IMR-90 (cell line): Measurements from ENCODE around the gene MXRA8. TPM values are rescaled to one million over a fixed set of nuclear protein-coding genes. Genes with fewer than 3 reads are reported as not detected.

Experiments used
- ATAC-seq: fragments of 200-7000 bp; cut with Tn5 transposase; 2 replicates; pipeline ENCODE4 v1.9.1; 2020; ENCODE audit warnings: low read depth, mild to moderate bottlenecking, moderate library complexity
- BruUV-seq: library from RNA; stranded (reverse); fragments of 400-500 nt; replicated peaks from 2 replicates; lab custom pipeline; 2021; lab: Mats Ljungman, UMichigan
- CTCF ChIA-PET: fragments of 300-600 bp; formaldehyde crosslinking; extraction: SDS; loops from one replicate; lab custom pipeline; 2021; ENCODE audit warnings: antibody characterized with exemption; lab: Yijun Ruan, JAX
- POLR2A ChIA-PET: fragments of 300-600 bp; sonication (Branson Sonifier 250); formaldehyde crosslinking; loops from one replicate; lab custom pipeline; 2022; ENCODE audit warnings: antibody characterized with exemption; ENCODE audit not compliant: unreplicated experiment; lab: Charles Lee
- DNase-seq: peaks from one replicate; pipeline ENCODE4 v3.0.0; 2013
- H2AFZ ChIP-seq: replicated peaks from 2 replicates; pipeline ENCODE3; 2013; ENCODE audit warnings: low read length, mild to moderate bottlenecking; ENCODE audit not compliant: poor library complexity
- H2AK5ac ChIP-seq: 2 replicates; pipeline ENCODE4 v1.6.1; 2013; ENCODE audit warnings: low read depth, low read length, inconsistent platforms
- H2AK9ac ChIP-seq: replicated peaks from 2 replicates; pipeline ENCODE3; 2013; ENCODE audit warnings: mild to moderate bottlenecking, low read depth, low read length, moderate library complexity; ENCODE audit not compliant: poor library complexity
- H2BK120ac ChIP-seq: 2 replicates; pipeline ENCODE4 v1.6.1; 2013; ENCODE audit warnings: low read depth, low read length, inconsistent platforms
- H2BK15ac ChIP-seq: 3 replicates; pipeline ENCODE4 v1.6.1; 2013; ENCODE audit warnings: low read depth, low read length, inconsistent platforms
- H2BK20ac ChIP-seq: 2 replicates; pipeline ENCODE4 v1.6.1; 2013; ENCODE audit warnings: low read depth, mild to moderate bottlenecking, inconsistent platforms, low read length, moderate library complexity
- H2BK5ac ChIP-seq: 2 replicates; pipeline ENCODE4 v1.6.1; 2013; ENCODE audit warnings: mild to moderate bottlenecking, low read depth, low read length, inconsistent platforms; ENCODE audit not compliant: poor library complexity, severe bottlenecking
- H3K14ac ChIP-seq: replicated peaks from 2 replicates; pipeline ENCODE4 v1.6.1; 2013; ENCODE audit warnings: low read depth, low read length, inconsistent platforms
- H3K18ac ChIP-seq: 2 replicates; pipeline ENCODE4 v1.6.1; 2013; ENCODE audit warnings: low read depth, low read length, control low read depth
- H3K23ac ChIP-seq: 2 replicates; pipeline ENCODE4 v1.6.1; 2013; ENCODE audit warnings: low read depth, low read length, inconsistent platforms
- H3K27ac ChIP-seq: 2 replicates; pipeline ENCODE4 v1.5.1; 2013; ENCODE audit warnings: mild to moderate bottlenecking, control low read depth, low read length; ENCODE audit not compliant: insufficient read depth
- H3K27me3 ChIP-seq: 2 replicates; pipeline ENCODE4 v1.6.1; 2013; ENCODE audit warnings: low read length; ENCODE audit not compliant: control insufficient read depth, insufficient read depth
- H3K36me3 ChIP-seq: 2 replicates; pipeline ENCODE4 v1.6.1; 2013; ENCODE audit warnings: low read length, mixed read lengths; ENCODE audit not compliant: control insufficient read depth, insufficient read depth
- H3K4ac ChIP-seq: 2 replicates; pipeline ENCODE4 v1.6.1; 2013; ENCODE audit warnings: low read depth, low read length, inconsistent platforms
- H3K4me1 ChIP-seq: 2 replicates; pipeline ENCODE4 v1.6.1; 2013; ENCODE audit warnings: low read length, mixed read lengths; ENCODE audit not compliant: control insufficient read depth, insufficient read depth
- H3K4me2 ChIP-seq: 2 replicates; pipeline ENCODE4 v1.6.1; 2013; ENCODE audit warnings: low read depth, mild to moderate bottlenecking, control low read depth, low read length, moderate library complexity
- H3K4me3 ChIP-seq: 2 replicates; pipeline ENCODE4 v1.5.1; 2013; ENCODE audit warnings: low read depth, mild to moderate bottlenecking, control low read depth, low read length, moderate library complexity; ENCODE audit not compliant: insufficient read depth
- H3K56ac ChIP-seq: 2 replicates; pipeline ENCODE4 v1.6.1; 2013; ENCODE audit warnings: low read length, inconsistent platforms; ENCODE audit not compliant: insufficient read depth; ENCODE audit errors: extremely low read depth
- H3K79me1 ChIP-seq, 2 experiments: 2 replicates each; pipeline ENCODE4 v1.6.1; 2013; ENCODE audit warnings: low read length in 2 of 2, inconsistent platforms in 1 of 2, low read depth in 1 of 2
- H3K9ac ChIP-seq: 2 replicates; pipeline ENCODE4 v1.6.1; 2013; ENCODE audit warnings: low read depth, low read length, control low read depth
- H3K9me1 ChIP-seq: 2 replicates; pipeline ENCODE4 v1.6.1; 2013; ENCODE audit warnings: low read length, inconsistent platforms; ENCODE audit not compliant: insufficient read depth
- H3K9me3 ChIP-seq: 2 replicates; pipeline ENCODE4 v1.6.1; 2013; ENCODE audit warnings: low read length; ENCODE audit not compliant: control insufficient read depth, insufficient read depth
- H4K20me1 ChIP-seq: 2 replicates; pipeline ENCODE4 v1.6.1; 2013; ENCODE audit warnings: low read length, inconsistent platforms; ENCODE audit not compliant: insufficient read depth
- H4K5ac ChIP-seq: 2 replicates; pipeline ENCODE4 v1.6.1; 2013; ENCODE audit warnings: mild to moderate bottlenecking, low read depth, low read length, control low read depth
- H4K8ac ChIP-seq, 2 experiments: 2 replicates each; pipeline ENCODE4 v1.6.1; 2013; ENCODE audit warnings: low read depth in 2 of 2, low read length in 2 of 2, control low read depth in 1 of 2, inconsistent platforms in 1 of 2
- H4K91ac ChIP-seq: 2 replicates; pipeline ENCODE4 v1.6.1; 2013; ENCODE audit warnings: low read depth, low read length, inconsistent platforms; ENCODE audit not compliant: insufficient read depth
- BHLHE40 ChIP-seq: fragments of 150-350 bp; IDR thresholded peaks from 2 replicates; pipeline ENCODE4 v1.6.1; 2016; ENCODE audit warnings: mild to moderate bottlenecking, low read depth, low read length
- ELK1 ChIP-seq: fragments of 150-350 bp; IDR thresholded peaks from 2 replicates; pipeline ENCODE4 v1.6.1; 2016; ENCODE audit warnings: low read depth, mild to moderate bottlenecking, low read length, moderate library complexity, borderline replicate concordance
- FOS ChIP-seq: fragments of 150-350 bp; IDR thresholded peaks from 2 replicates; pipeline ENCODE4 v1.6.1; 2016; ENCODE audit warnings: low read depth, low read length
- WGBS, 2 experiments: methylation state at CpG; one replicate each; pipeline versions ENCODE4 v1.1.5 to v1.1.7; 2013; ENCODE audit warnings: missing lambda C conversion rate in 2 of 2; ENCODE audit not compliant: insufficient read length in 1 of 2; ENCODE audit errors: extremely low coverage in 2 of 2; 5-methylcytosine and 5-hydroxymethylcytosine counted together
- dilution Hi-C: fragments of 300-500 bp; cut with HindIII; formaldehyde crosslinking; loops from one replicate; pipeline ENCODE4 v1.14.3; 2018; ENCODE audit warnings: low sequenced_read_pairs; ENCODE audit not compliant: unreplicated experiment
- in situ Hi-C: fragments of 300-500 bp; cut with MboI; formaldehyde crosslinking; loops from 3 replicates; pipeline ENCODE4 v1.14.3; 2019; ENCODE audit warnings: low sequenced_read_pairs, inconsistent platforms, mixed read lengths
- intact Hi-C: fragments of 100-400 bp; cut with micrococcal nuclease; formaldehyde crosslinking; loops from 2 replicates; pipeline ENCODE4 v1.10.0; 2022
- polyA plus RNA-seq, 3 experiments: library from polyadenylated mRNA; depleted of rRNA; stranded (reverse); fragments of >200 nt; gene quantifications; 2 replicates each; pipeline ENCODE4 v1.2.3, GENCODE V29; 2012; ENCODE audit warnings: low replicate concordance in 1 of 3
- total RNA-seq: library from RNA; depleted of rRNA; stranded (reverse); fragments of >200 nt; gene quantifications from 2 replicates; pipeline ENCODE4 v1.2.3, GENCODE V29; 2012

The MXRA8 gene
- total and polyA plus RNA-seq, 2 of the 4 experiments (the other 2 are of a cell fraction), result 92.5 to 469 TPM

- Histone ChIP-seq H2BK15ac (no peak overlapping the region), H2AK5ac (no peak overlapping the region), H3K4ac (no peak overlapping the region), H3K9me1 (no peaks in the 10 kb centered on the region), H2AK9ac (no peak overlapping the region), H3K79me1 (peaks cover 16 to 55% of the 10 kb centered on the region in 2 experiments), H3K36me3 (peaks cover 62% of the 10 kb centered on the region), H3K4me1 (peaks cover 9% of the 10 kb centered on the region), H3K56ac (no peak overlapping the region), H4K8ac (no peak overlapping the region), H2BK5ac (no peak overlapping the region), H3K14ac (no peak overlapping the region), H4K20me1 (peaks cover 49% of the 10 kb centered on the region), H2BK120ac (no peak overlapping the region), H3K9ac (no peak overlapping the region), H2BK20ac (no peak overlapping the region), H3K27ac (no peak overlapping the region), H4K91ac (no peak overlapping the region), H2AFZ (peak overlapping the region; percentile 43), H3K4me2 (no peak overlapping the region), H3K18ac (no peak overlapping the region), H3K27me3 (no peaks in the 10 kb centered on the region), H3K9me3 (no peaks in the 10 kb centered on the region), H4K5ac (no peak overlapping the region), H3K4me3 (no peak overlapping the region), H3K23ac (no peak overlapping the region)
- dilution Hi-C loops, result no loop called here
- TF ChIP-seq ELK1 (no peak), FOS (no peak), BHLHE40 (no peak)
- no peak for ATAC-seq
- DNase-seq, result no peak
- no TSS peak for BruUV-seq
- ChIA-PET CTCF (no interaction called here), POLR2A (no interaction called here)
- 96% methylated on average over 22 of the region's 37 CpGs; no CpG with 5 or more reads in 1 of the 2 experiments for WGBS, 2 experiments
- intact Hi-C loops, result no loop called here
- in situ Hi-C loops, result no loop called here
Observed at GRCh38 chr1:1313500-1314236, 44.7 kb downstream of the MXRA8 start.
